GM19372 (cell line): Measurements from ENCODE around the gene TNFSF12.

Experiments
- ATAC-seq: cut with Tn5 transposase; IDR thresholded peaks from one replicate; pipeline ENCODE4 v1.9.1; 2021; ENCODE audit warnings: mild to moderate bottlenecking, low read depth, moderate library complexity; ENCODE audit not compliant: unreplicated experiment

TNFSF12 gene

DNA sequence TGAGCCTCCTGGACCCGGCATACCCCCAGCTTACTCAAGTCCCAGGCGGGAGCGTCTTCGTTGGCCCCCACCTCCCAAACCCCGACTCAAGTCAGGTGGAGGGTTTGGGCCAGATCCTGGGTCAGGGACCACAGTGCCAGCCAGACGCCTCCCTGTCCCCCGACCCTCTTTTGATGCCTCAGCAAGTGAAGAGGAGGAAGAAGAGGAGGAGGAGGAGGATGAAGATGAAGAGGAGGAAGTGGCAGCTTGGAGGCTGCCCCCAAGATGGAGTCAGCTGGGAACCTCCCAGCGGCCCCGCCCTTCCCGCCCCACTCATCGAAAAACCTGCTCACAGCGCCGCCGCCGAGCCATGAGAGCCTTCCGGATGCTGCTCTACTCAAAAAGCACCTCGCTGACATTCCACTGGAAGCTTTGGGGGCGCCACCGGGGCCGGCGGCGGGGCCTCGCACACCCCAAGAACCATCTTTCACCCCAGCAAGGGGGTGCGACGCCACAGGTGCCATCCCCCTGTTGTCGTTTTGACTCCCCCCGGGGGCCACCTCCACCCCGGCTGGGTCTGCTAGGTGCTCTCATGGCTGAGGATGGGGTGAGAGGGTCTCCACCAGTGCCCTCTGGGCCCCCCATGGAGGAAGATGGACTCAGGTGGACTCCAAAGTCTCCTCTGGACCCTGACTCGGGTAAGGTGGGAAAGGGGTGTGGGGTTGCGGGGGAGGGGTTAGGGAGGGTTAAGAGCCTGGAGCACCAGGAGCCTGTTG, 14.4 kb downstream of the TNFSF12 start:
- ATAC-seq: no peak

DNA sequence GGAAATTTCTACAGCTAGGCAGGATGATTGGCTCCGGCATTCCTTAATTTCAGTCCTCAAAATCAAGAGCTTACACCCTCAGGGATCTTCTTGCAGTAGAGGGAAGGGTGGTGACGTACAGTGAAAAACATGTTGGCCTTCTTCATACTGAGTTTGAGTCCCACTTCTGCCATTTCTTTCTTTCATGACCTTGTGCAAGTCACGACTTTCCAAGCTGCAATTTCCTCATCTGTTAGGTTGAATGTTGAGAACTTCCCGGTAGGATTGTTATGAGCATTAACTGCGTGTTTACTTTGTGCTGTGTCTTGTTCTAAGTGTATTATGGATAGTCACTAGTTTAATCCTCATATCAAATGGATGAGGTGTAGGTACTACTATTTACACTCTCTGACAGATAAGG, 20.7 kb downstream of the TNFSF12 start:
- no peak for ATAC-seq

DNA sequence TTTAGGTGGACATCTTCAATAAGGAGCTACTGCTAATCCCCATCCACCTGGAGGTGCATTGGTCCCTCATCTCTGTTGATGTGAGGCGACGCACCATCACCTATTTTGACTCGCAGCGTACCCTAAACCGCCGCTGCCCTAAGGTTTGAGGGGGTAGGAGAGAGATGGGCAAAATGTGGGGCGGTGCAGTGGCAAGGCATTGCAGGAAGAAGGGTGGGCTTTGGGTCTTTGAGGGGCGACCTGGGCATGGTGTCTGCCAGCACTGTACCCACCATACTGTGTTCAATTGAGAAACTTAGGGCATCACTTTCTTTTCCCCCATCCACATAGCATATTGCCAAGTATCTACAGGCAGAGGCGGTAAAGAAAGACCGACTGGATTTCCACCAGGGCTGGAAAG, 21.5 kb downstream of the TNFSF12 start:
- no peak for ATAC-seq

DNA sequence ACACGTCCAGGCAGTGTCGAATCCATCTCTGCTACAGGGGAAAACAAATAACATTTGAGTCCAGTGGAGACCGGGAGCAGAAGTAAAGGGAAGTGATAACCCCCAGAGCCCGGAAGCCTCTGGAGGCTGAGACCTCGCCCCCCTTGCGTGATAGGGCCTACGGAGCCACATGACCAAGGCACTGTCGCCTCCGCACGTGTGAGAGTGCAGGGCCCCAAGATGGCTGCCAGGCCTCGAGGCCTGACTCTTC, 23.4 kb downstream of the TNFSF12 start:
- no peak for ATAC-seq

- ATAC-seq: peak; percentile 75
Observed at GRCh38 chr17:7572588-7573323, 23.9 kb downstream of the TNFSF12 start.

DNA sequence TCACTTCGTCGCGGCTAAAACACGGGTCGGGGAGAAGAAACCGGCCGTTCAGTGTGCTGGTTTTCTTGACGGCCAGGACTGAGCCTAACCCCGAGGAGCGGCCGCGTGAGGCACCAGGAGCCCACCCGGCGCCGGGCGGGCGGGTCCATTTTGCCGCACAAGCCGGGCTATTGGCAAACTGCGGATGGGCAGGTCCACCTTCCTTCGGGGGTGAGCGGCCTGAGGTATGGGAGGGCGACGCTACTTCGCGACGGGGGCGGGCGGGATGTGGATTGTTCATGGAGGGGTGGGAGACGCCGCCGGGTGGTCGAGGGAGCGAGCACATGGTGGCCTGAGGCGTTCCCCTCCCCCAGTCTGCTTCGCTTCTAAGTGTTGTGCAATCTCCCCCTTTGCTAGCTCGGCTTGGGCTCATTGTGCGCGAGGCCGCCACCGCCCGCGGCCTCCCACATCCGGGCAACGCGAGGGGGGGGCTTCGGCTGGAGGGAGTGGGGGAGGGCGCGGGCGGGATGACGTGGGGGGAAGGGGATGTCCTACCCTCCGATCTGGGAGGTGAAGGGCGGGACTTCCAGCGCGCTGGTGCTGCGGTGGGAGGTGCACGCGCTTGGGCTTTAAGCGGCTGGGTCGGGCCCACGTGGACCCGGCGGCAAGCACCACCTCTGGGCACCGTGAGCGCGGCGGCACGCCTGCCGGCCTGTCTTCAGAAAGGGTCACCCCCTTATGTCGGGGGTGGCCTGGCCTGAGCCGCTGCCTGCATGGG, 24.6 kb downstream of the TNFSF12 start:
- peak; percentile 22 for ATAC-seq

DNA sequence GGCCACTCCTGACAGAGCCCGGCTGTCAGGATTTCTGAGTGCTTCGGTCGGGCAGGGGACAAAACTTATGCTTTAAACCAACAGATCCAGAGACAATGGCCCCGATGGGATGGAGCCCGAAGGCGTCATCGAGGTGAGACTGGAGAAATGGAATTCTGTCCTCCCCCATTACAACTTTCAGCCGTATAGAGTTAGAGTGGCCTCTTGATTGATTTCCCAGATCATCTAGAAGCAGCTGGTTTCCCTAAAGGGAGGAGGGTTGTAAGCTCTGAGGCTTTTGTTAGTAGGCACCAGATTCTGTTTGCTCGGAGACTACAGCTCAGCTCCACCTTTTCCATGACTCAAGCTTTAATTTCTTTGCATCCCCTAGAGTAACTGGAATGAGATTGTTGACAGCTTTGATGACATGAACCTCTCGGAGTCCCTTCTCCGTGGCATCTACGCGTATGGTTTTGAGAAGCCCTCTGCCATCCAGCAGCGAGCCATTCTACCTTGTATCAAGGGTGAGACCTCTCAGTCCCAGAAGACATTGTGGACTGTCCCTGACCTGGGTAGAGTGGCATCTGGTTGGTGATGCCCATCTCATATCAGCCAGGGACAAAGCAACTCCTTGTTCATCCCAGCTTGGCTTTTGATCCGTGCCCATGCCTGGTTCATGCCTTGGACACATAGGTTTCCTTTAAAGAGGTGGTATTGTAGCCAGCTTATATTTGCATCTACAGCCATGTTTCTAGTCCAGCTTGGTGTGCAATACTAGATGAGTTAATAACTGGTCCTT, 25.5 kb downstream of the TNFSF12 start:
- no peak for ATAC-seq

GRCh38 chr17:7575481-7575883, 26.6 kb downstream of the TNFSF12 start:
- ATAC-seq: no peak

DNA sequence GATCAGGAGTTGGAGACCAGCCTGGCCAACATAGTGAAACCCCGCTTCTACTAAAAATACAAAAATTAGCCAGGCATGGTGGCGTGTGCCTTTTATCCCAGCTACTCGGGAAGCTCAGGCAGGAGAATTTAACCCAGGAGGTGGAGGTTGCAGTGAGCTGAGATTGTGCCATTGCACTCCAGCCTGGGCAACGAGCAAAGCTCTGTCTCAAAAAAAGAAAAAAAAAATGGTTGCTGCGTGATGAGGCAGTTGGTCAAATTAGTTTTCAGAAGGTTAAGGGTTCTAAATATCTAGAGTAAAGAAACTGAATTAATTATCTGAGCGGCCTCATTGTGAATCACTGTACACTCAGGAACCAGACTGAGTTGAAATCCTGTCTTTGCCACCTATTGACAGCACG, 27.1 kb downstream of the TNFSF12 start:
- no peak for ATAC-seq

- no peak for ATAC-seq
Observed at GRCh38 chr17:7576432-7576937, 27.6 kb downstream of the TNFSF12 start.

- ATAC-seq: no peak
Observed at GRCh38 chr17:7577327-7578199, 28.7 kb downstream of the TNFSF12 start.

- no peak for ATAC-seq
Observed at GRCh38 chr17:7579001-7579833, 30.4 kb downstream of the TNFSF12 start, which contains the start of gene CD68. TSS of gene CD68 (plus strand) at chr17:7579638. CDS start at chr17:7579678, 40 bp downstream.

DNA sequence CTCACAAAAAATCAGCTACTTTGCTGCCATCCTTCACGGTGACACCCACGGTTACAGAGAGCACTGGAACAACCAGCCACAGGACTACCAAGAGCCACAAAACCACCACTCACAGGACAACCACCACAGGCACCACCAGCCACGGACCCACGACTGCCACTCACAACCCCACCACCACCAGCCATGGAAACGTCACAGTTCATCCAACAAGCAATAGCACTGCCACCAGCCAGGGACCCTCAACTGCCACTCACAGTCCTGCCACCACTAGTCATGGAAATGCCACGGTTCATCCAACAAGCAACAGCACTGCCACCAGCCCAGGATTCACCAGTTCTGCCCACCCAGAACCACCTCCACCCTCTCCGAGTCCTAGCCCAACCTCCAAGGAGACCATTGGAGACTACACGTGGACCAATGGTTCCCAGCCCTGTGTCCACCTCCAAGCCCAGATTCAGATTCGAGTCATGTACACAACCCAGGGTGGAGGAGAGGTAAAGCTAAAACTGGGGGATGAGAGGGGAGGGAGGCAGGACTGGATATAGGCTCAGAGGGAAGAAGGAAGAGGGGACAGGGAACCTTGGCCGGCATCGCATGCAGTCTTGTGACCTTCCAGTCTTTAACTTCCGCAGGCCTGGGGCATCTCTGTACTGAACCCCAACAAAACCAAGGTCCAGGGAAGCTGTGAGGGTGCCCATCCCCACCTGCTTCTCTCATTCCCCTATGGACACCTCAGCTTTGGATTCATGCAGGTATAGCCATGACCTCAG, 31.2 kb downstream of the TNFSF12 start:
- no peak for ATAC-seq

DNA sequence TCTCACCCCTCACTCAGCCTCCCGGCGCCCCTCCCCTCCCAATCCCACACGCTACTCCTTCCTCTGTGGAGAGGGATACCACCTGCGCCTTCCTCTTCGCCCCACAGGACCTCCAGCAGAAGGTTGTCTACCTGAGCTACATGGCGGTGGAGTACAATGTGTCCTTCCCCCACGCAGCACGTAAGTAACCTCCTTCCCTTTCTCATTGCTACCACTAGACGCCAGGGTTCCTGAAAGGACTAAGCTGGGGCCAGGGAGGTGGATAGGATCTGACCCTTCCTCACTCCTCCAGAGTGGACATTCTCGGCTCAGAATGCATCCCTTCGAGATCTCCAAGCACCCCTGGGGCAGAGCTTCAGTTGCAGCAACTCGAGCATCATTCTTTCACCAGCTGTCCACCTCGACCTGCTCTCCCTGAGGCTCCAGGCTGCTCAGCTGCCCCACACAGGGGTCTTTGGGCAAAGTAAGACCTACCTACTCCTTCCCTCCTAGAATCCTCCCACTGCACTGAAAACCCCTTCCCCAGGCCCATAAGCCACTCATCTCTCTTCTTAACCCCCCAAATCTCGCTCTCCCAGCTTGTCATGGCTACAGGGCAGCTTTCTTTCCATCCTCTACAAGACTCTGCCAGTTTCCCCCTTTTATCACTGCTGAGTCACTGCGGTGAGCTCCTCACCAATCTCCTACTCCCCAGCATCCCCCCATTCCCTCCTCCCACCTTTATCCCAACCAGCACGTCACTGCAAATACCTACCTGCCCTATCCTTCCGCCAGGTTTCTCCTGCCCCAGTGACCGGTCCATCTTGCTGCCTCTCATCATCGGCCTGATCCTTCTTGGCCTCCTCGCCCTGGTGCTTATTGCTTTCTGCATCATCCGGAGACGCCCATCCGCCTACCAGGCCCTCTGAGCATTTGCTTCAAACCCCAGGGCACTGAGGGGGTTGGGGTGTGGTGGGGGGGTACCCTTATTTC, 32.0 kb downstream of the TNFSF12 start:
- no peak for ATAC-seq

DNA sequence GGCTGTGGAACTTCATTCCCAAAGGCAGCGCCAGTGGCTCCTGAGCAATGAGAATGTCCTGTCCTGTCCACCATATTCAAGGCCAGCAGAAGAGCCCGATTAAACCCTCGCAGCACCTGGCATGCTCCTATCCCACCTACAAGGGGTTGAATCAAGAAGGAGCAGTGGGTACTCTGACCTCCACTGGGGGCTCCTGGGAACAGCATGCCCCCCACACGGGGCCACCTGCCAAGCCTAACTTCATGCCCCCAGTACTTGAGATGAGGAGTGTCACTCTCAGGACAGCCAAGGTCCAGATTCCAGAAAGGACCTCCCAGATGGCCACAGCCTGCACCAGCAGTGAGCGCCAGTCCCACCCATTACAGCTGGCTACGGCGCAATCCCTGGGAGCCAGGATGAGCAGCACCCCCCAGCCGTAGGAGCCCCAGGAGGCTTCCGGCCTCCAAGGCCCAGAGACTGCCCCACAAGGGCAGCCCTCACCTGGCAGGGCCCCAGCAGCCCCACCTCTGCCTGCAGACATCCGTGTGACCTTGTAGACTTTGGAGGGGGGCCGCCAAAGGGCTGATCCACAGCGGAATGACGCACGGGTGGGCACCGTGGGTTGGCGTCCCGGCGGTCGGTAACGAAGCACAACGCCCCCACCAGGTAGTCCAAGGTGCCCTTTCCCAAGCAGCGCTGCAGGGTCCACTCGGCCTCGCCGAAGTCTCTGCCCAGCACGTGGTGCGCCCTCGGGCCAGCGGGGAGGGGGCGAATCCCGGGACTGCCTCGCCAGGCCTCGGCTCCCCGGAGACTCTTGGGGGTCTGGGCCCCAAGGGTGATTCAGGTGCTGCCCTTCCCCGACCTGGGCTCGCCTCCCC, 33.8 kb downstream of the TNFSF12 start:
- no peak for ATAC-seq
